Right lobe of liver (tissue), 4 donors: ENCODE results near the gene HOXA3.

Experiments
- POLR2A ChIP-seq: fragments of 450-650 bp; IDR thresholded peaks from one replicate; pipeline ENCODE4 v1.6.1; 2017; ENCODE audit warnings: antibody characterized with exemption, mild to moderate bottlenecking
- TF ChIP-seq, protein P1 (sequence below), 4 donors: fragments of 200-600 bp in 3 of 4; fragments of 450-650 bp in 1 of 4; IDR thresholded peaks; one replicate each; pipeline versions ENCODE4 v1.5.1 to v1.8.0; 2016 to 2022; ENCODE audit warnings: antibody characterized with exemption in 4 of 4, mild to moderate bottlenecking in 2 of 4
- donor health status: DM: no; HTN: no; CAD: no.
- donor health status: DM: no; HTN: no; CAD: no.
- donor health status: DM: no; HTN: yes; CAD: no.

DNA sequence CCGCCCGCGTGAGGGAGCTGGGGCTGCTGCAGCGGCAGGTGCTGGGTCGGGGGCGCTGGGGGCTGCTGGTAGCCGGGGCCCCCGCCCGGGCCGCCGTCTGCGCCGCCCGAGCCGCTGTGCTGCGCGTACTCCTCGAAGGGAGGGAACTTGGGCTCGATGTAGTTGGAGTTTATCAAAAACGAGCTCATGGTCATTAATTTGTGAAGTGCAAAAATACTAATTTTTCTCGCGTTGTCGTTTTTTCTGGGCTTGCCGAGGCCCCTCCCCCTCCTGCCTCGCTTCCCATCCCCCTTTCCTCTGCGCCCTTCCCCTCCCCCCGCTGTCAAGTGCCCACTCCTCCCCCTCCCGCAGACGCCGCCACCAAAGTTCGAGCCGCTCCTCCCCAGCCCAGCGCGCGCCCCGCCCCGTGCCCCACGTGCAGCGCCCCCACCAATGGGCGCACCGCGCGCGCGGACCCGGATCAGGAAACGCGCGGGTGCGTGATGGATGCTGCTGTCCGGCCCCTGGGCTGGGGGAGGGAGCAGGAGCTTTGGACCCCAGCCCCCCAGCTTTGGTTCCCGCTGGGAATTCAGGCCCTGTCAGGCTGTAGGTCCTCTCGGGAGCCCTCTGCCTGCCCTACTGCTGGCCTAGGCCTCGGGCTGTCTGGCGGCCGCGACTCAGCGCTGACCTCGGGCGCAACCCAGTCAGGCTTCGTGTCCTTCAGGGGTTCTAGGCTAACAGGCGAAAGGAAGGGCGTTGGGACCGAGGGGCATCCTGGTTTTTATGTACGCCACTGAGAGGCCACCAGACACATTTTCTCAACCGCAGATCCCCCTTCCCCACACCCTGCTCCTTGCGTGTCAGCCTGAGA is 21.6 kb downstream of the HOXA3 start, which contains the start of gene HOXA4:
- TF ChIP-seq, protein P1, sequence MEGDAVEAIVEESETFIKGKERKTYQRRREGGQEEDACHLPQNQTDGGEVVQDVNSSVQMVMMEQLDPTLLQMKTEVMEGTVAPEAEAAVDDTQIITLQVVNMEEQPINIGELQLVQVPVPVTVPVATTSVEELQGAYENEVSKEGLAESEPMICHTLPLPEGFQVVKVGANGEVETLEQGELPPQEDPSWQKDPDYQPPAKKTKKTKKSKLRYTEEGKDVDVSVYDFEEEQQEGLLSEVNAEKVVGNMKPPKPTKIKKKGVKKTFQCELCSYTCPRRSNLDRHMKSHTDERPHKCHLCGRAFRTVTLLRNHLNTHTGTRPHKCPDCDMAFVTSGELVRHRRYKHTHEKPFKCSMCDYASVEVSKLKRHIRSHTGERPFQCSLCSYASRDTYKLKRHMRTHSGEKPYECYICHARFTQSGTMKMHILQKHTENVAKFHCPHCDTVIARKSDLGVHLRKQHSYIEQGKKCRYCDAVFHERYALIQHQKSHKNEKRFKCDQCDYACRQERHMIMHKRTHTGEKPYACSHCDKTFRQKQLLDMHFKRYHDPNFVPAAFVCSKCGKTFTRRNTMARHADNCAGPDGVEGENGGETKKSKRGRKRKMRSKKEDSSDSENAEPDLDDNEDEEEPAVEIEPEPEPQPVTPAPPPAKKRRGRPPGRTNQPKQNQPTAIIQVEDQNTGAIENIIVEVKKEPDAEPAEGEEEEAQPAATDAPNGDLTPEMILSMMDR (IDR thresholded peaks at IDR 0.05), result no peak
- peak; percentile 30 for TF ChIP-seq POLR2A
